GM21619 (cell line): ENCODE measurements around the gene TBC1D25.
A peak's percentile ranks its signal among the peaks of the same experiment; 100 is the strongest.

Experiments used
- ATAC-seq: cut with Tn5 transposase; IDR thresholded peaks from one replicate; pipeline ENCODE4 v1.9.1; 2021; ENCODE audit not compliant: unreplicated experiment

Gene TBC1D25

GRCh38 chrX:48539345-48540027 is at the start of gene TBC1D25:
TSS of gene TBC1D25 (plus strand) at chrX:48539714. CDS start at chrX:48539798, 84 bp downstream.
- ATAC-seq: peak; percentile 85

GRCh38 chrX:48489892-48490291 is 49.6 kb upstream of the TBC1D25 start:
- no peak for ATAC-seq

DNA sequence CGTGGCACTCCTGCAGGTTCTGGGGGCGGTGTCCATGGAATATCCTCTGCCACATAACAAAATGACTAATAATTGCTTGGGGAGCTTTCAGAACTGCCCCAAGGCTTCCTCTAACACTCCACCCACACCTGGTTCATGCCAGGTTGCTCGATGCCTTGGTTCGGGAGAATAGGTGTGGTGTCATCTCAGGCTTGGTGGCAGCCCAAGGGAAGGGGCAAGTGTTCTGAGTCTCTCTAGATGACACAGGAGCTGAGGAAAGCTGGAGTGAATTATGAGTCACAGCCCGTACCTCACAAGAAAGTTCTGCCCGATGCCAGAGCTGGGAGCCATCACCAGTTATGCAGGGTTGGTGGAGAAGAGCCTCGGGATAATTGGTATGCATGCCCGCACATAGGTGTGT is 48.9 kb upstream of the TBC1D25 start:
- no peak for ATAC-seq

- no peak for ATAC-seq
Observed at GRCh38 chrX:48491809-48492208, 47.7 kb upstream of the TBC1D25 start.

DNA sequence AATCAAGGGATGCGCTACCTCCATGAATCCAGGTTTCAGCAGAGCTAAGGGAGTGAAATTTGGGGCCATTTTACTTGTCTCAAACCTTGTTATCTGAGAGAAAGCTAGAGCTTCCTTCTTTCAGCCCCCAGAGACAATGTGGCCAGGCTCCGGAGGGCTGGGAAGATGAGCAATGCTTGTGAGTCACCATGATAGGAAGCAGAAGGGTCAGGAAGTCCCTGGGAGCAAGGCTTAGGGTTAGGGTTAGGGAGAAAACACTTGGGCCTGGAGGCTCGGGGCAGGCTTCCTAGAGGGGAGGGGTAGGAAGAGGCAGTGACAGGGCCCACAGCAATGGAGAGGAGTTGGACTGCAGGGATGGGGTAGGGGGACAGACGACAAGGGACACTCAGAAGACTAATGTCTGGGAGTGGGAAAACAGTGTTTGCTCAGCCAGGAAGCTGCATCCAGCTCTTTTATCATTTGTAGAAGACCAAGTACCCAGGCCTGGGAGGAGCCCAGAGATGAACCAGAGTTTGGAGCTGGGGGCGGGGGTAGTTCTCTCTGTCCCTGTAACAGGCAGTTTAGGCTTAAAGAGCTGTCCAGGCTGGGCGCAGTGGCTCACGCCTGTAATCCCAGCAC is 47.1 kb upstream of the TBC1D25 start:
- ATAC-seq: no peak

GRCh38 chrX:48493890-48494364 is 45.6 kb upstream of the TBC1D25 start:
- ATAC-seq: no peak

DNA sequence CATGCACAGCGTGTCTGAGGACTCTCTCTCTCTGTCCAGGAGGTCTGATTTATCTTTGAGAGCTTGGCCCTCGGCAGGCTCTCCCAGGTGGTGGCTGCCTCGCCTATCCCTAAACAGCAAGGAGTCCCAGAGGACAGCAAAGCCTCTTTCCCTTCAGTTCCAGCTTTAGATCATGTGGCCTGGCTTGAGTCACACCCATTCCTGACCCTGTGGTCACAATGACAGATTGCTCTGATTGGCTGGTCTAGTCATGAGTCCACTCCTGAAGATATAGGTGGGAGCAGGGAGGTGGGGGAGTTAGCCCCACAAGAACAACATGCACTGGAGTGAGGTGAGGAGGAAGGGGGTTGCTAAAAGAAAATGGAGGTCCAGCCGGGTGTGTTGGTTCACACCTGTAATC is 42.9 kb upstream of the TBC1D25 start:
- ATAC-seq: no peak

- ATAC-seq: no peak
Observed at GRCh38 chrX:48497871-48498270, 41.6 kb upstream of the TBC1D25 start.

DNA sequence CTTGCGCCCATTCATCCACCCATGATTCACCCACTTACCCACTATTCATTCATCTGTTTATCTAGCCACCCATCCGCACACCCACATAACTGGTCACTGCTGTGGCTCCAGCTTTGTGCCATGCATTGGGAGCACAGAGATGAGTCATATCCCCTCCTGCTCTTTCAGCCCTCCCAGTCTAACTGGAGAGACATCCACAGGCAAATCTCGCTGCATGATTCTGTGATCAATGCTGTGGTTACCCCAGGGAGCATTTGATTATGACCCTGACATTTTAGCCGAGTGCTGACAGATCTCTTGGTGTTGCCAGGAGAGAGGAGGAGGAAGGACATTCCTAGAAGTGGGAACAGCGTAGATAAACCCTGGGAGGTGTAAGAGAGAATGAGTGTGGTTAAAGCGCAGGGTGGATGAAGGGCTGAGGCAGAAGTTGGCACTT is 41.1 kb upstream of the TBC1D25 start:
- ATAC-seq: no peak

DNA sequence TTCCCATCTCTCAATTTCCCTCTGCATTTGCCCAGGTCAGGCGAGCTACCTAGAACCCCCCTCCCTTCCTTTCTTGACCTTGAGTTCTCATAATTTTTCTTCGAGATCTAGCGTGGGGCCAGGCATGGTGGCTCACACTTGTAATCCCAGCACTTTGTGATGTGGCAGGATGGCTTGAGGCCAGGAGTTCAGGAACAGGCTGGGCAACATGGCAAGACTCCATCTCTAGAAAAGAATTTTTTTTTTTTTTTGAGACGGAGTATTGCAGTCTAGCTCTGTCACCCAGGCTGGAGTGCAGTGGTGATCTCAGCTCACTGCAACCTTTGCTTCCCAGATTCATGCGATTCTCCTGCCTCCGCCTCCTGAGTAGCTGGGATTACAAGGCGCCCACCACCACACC is 35.3 kb upstream of the TBC1D25 start:
- no peak for ATAC-seq

DNA sequence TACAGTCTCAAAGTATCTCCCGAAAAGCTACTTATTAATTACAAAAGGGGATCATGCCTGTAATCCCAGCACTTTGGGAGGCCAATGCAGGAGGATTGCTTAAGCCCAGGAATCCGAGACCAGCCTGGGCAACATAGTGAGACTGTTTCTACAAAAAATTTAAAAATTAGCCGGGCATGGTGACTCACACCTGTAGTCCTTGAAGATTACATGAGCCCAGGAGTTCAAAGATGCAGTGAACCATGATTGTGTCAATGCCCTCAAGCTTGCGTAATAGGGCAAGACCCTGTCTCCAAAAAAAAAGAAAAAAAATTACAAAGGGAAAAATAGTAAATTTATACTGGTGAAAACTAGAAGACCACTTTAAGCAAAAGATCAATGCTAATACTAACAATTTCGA is 34.0 kb upstream of the TBC1D25 start:
- ATAC-seq: no peak

- no peak for ATAC-seq
Observed at GRCh38 chrX:48507246-48507645, 32.3 kb upstream of the TBC1D25 start.

- peak; percentile 85 for ATAC-seq
Observed at GRCh38 chrX:48508400-48509244, 30.9 kb upstream of the TBC1D25 start, which contains the start of gene PORCN. TSS of gene PORCN (plus strand) at chrX:48508992. CDS start at chrX:48509821, 829 bp downstream.

- ATAC-seq: peak; percentile 12
Observed at GRCh38 chrX:48509245-48509590, 30.3 kb upstream of the TBC1D25 start.

- no peak for ATAC-seq
Observed at GRCh38 chrX:48509619-48510018, 29.9 kb upstream of the TBC1D25 start.

GRCh38 chrX:48511560-48511959 is 28.0 kb upstream of the TBC1D25 start:
- no peak for ATAC-seq

DNA sequence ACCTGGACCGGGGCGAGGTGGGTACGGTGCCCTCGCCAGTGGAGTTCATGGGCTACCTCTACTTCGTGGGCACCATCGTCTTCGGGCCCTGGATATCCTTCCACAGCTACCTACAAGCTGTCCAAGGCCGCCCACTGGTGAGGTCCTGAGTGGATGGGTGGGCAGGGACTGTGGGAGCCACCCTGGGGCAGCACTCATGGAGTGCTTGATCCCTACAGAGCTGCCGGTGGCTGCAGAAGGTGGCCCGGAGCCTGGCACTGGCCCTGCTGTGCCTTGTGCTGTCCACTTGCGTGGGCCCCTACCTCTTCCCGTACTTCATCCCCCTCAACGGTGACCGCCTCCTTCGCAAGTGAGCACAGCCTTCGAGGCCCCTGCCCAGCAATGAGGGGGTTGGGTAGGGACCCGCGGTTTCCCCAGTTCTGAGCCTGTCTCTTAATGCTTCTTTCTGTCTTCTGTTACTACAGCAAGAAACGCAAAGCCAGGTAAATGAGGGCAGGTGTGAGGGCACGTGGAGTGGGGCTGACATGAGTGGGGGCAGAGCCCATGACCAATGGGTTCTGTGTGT is 27.1 kb upstream of the TBC1D25 start:
- no peak for ATAC-seq

DNA sequence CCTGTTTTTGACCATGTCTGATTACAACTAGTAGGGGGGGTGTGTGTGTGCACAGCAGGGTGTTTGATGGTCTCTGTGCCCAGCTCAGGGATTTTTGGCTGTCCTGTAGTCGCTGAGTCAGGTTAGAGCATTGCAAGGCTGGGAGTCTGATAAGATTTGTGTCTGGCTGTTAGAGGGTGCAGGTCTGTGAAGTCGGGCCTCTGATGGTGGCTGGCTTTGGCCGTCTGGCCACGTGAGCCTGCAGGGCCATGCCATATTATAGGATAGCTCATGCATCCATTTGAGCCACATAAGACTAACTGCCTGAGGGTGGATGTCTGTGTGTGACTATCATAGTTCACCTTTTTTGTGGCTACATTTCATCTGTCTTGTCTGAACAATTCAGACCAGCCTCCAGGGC is 25.8 kb upstream of the TBC1D25 start:
- no peak for ATAC-seq

- no peak for ATAC-seq
Observed at GRCh38 chrX:48514126-48514806, 25.2 kb upstream of the TBC1D25 start.

DNA sequence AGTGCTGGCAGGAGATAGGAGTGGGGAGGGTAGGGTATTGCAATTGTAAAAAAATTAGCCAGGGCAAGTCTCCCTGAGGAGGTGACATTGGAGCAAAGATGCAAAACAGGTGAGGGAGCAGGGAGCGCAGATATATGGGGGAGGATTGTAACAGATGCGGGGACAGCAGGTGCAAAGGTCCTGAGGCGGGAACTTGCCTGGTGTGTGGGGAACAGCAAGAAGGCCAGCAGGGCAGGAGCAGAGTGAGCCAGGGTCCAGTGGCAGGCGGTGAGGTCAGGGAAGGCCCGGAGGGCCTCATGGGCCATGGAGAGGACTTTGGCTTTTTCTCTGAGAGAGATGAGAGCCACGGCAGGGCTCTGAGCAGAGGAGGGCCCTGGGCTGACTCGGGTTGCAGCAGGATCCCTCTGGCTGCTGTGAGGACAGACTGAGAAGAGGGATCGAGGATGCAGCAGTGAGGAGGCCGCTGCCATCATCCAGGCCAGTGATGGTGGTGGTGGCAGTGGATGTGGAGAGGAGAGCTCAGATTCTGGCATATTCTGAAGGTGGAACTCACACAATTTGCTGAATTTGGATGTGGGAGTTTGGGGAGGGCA is 24.6 kb upstream of the TBC1D25 start:
- ATAC-seq: no peak
